Muscle layer of colon (tissue), 2 donors: Measurements from ENCODE around the gene MRC2.
A peak's percentile ranks its signal among the peaks of the same experiment; 100 is the strongest.

Experiments used
- H3K27ac ChIP-seq: one replicate; pipeline ENCODE4 v1.7.0; 2013; ENCODE audit warnings: low read depth, mild to moderate bottlenecking, low read length, moderate library complexity
- H3K27me3 ChIP-seq, 2 donors: one replicate each; pipeline ENCODE4 v1.7.0; 2013; ENCODE audit warnings: low read length in 2 of 2, mild to moderate bottlenecking in 2 of 2; ENCODE audit not compliant: insufficient read depth in 2 of 2, control insufficient read depth in 1 of 2
- H3K36me3 ChIP-seq: one replicate; pipeline ENCODE4 v1.7.0; 2013; ENCODE audit warnings: mild to moderate bottlenecking, low read length; ENCODE audit not compliant: insufficient read depth
- H3K4me1 ChIP-seq: one replicate; pipeline ENCODE4 v1.7.0; 2013; ENCODE audit warnings: mild to moderate bottlenecking, low read length; ENCODE audit not compliant: insufficient read depth
- H3K4me3 ChIP-seq, 2 donors: one replicate each; pipeline ENCODE4 v1.7.0; 2013; ENCODE audit warnings: low read length in 2 of 2, low read depth in 1 of 2, mild to moderate bottlenecking in 1 of 2, moderate library complexity in 1 of 2
- H3K9ac ChIP-seq: one replicate; pipeline ENCODE4 v1.7.0; 2013; ENCODE audit warnings: low read length
- H3K9me3 ChIP-seq: one replicate; pipeline ENCODE4 v1.7.0; 2013; ENCODE audit warnings: mild to moderate bottlenecking, low read length
- donor health status: abdominal sarcoma.
- donor health status: Adenocarcinoma of cecum.

Gene MRC2

DNA sequence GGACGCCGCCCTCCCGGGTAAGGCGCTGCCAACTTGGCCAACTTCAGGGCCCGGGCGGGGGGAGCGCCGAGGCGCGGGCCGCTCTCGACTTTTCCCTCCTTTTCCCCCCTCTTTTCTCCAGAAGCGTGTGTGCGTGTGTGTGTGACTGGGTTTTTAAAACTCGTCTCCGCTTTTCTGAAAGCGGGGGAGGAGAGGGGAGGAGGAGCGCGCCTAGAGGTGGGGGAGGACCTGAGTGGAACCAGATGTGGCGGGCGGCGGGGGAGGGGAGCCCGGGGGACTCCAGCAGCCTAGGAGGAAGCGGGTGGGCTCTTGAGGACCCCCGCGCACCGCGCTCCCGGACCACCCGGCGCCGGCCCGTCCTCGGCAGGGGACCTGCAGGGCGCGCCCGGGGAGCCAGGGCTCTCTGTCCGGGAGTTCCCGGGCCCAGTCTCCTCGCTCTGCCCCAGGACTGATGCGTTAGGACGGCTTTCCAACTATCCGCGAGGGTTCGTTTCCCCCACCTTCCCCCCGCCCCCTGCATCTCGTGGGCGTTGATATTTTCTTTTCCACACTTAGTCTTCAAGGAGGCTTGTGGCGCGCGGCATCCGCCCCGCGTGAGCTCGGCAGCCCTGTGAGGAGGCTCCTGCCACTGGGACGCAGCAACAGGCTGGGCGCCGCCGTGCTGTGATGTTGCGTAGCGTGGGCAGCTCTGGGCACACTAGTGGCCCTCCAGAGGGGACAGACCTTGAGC lies 599 bp downstream of the MRC2 start:
- H3K27me3 ChIP-seq = peaks cover 0 to 32% of the 10 kb centered on the region in 2 donors
- peaks cover 16% of the 10 kb centered on the region for H3K4me1 ChIP-seq
- H3K36me3 ChIP-seq = no peaks in the 10 kb centered on the region
- peak overlapping the region; percentile 48 for H3K27ac ChIP-seq
- no peaks in the 10 kb centered on the region for H3K9me3 ChIP-seq
- no peak overlapping the region for H3K9ac ChIP-seq
- H3K4me3 ChIP-seq = peak overlapping the region; percentile 21 to 50

DNA sequence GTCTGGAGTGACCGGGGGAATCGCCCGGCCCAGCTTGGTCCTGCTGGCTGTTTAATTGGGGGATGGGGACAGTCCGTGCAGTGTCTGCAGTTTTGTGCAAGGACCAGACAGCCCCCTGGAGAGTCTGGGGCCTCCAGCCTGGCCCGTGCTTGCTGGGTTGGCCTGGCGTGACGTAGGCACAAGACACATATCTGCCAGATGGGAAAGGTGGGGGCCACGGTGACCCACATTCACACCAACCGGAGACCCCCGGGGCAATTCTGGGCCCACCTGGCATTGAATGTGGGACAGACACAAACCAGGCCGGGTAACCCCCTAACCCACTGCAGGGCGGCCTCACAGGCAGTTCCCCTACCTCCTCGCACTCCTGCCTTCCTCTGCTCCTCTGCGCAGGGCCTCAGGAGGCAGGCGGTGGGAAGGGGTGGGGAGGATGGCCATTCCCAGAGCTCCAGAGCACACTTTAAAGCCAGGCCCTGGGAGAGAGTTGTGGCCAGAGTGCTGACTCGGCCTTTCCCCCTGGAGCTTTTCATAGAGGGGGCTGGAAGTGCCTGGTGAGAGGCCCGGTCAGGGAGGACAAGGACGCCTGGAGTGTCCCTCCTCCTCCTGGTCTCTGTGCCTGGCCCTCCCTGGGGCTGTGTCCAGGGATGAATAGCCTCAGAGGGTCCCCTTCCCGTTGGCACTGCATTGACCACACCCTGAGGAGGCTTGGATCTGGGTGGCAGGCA lies 1.5 kb downstream of the MRC2 start:
- H3K36me3 ChIP-seq = no peaks in the 10 kb centered on the region
- H3K27me3 ChIP-seq = peaks cover 0 to 32% of the 10 kb centered on the region in 2 donors
- H3K9ac ChIP-seq = no peak overlapping the region
- H3K4me1 ChIP-seq = peaks cover 16% of the 10 kb centered on the region
- H3K9me3 ChIP-seq = no peaks in the 10 kb centered on the region
- no peak overlapping the region for H3K27ac ChIP-seq
- H3K4me3 ChIP-seq = peak overlapping the region; percentile 21 to 50

DNA sequence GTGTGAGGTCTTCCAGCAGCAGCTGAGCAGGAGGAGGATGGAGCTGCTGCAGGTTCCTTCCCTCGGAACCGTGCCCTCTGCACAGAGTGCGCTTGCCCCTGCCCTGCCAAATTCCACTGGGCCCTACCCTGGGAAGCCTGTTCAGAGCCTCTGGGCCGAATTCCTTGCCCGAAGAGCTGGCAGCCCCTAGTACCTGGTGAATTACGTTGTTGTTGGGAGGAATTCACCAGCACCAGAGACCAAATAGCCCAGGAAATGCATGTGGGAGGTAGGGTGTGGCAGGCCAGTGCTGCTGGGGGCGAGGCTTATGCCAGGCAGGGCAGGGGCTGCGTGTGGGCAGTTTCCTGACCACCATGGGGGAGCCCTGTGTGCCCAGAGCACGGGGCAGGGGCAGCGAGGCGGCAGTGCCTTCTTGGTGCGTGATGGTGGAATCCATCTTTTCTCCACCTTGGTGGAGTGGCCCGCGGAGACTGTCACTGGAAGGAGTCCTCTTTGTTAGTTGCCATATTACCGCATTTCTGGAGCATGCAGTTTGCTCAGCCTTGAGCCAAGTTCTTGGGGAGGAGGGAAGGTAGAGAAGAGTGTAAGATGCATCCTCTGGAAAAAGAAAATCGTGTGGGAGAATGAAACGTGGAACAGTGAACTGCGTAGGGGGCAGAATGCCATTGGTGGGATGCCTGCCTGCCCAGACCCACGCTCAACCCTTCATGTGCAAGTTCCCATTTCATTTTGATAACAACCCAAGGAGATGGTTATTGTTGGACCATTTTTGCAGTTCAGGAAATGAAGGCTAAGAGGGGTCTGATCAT lies 2.3 kb downstream of the MRC2 start:
- Histone ChIP-seq H3K9me3 (no peaks in the 10 kb centered on the region), H3K9ac (no peak overlapping the region), H3K36me3 (no peaks in the 10 kb centered on the region), H3K27me3 (peaks cover 0 to 32% of the 10 kb centered on the region in 2 donors), H3K27ac (no peak overlapping the region), H3K4me3 (peak overlapping the region in 1 of 2 donors; percentile 50), H3K4me1 (peaks cover 16% of the 10 kb centered on the region)

DNA sequence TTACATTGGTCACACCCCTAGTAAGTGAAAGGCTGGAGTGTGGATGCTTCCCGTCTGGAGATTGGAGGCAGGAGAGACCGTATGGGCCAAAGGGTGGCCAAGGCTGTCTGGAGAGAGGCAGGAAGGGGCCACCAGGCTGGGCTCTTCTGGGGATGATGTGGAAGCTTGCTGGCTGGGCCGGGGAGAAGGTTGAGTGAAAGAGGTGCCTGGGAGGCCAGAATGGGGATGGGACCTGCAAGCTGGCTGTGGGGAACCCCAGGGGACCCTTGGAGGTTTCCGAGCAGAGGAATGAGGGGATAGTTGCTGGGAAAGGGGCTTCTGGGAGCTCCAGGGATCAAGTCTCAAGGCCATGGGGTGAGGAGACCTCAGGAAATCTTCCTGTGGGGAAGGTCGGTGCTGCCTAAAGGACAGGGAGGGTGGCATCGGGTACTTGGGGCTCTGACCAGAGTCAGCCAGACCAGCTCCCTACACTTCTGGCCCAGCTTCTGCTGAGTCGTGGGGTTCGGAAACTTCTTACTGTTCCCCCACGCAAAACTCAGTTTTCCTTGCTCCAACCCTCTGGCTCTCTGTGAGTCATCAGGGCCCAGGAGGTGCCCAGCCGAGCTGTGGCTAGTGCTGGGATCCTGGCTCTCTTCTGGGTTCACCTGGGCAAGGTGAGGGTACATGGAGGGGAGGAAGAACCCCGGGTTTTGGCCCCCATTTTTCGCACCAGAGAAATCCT lies 3.1 kb downstream of the MRC2 start:
- Histone ChIP-seq H3K9me3 (no peaks in the 10 kb centered on the region), H3K27ac (no peak overlapping the region), H3K27me3 (peaks cover 0 to 32% of the 10 kb centered on the region in 2 donors), H3K4me1 (peaks cover 16% of the 10 kb centered on the region), H3K4me3 (no peak overlapping the region), H3K36me3 (no peaks in the 10 kb centered on the region), H3K9ac (no peak overlapping the region)

DNA sequence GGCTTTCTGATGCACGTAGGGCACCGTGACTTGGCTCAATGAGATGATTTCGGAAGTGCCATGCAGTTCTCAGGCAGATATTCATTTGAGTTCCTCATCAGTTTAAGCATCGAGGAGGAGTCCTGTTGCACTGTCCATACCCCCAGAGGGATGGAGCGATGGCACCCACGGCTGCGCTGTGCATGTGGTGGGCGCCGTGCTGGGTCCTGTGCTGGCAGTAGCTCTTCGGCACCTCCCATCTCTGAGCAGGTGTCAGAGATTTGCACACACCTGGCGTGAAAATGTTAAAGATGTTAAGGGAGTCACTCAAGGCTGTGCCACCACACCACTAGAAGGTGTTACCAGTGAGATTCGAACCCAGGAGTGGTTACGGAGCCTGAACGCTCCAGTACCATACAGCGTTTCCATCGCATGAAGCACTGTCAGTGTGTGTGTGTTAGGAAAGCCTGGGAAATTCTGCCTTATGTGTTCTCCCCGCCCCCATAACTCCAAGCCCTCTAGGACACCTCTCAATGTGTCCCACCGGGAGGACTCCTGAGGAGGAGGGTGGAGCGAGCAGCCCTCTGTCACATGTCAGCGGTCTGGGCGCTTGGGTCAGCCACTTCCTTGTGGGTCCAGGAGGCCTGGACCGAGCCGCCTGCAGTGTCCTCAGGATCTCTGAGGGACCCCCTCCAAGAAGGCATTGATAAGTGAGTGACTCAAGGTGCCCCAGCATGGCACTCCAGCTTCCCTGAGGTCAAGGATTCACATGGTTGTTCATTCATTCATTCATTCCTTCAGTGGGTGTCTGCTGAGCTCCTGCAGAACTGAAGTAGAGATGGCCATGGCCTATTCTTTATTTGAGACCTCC lies 3.8 kb downstream of the MRC2 start:
- no peaks in the 10 kb centered on the region for H3K36me3 ChIP-seq
- peaks cover 12% of the 10 kb centered on the region for H3K4me1 ChIP-seq
- no peaks in the 10 kb centered on the region for H3K9me3 ChIP-seq
- H3K4me3 ChIP-seq = no peak overlapping the region
- no peak overlapping the region for H3K27ac ChIP-seq
- H3K9ac ChIP-seq = no peak overlapping the region
- peaks cover 0 to 32% of the 10 kb centered on the region in 2 donors for H3K27me3 ChIP-seq

- Histone ChIP-seq H3K27ac (no peak overlapping the region), H3K9ac (no peak overlapping the region), H3K4me3 (no peak overlapping the region), H3K27me3 (peaks cover 0 to 24% of the 10 kb centered on the region in 2 donors), H3K9me3 (no peaks in the 10 kb centered on the region), H3K36me3 (no peaks in the 10 kb centered on the region), H3K4me1 (peaks cover 12% of the 10 kb centered on the region)
Observed at GRCh38 chr17:62631936-62632924, 4.8 kb downstream of the MRC2 start.

- H3K36me3 ChIP-seq = no peaks in the 10 kb centered on the region
- H3K27me3 ChIP-seq = no peaks in the 10 kb centered on the region
- no peaks in the 10 kb centered on the region for H3K9me3 ChIP-seq
- no peaks in the 10 kb centered on the region for H3K4me1 ChIP-seq
- H3K27ac ChIP-seq = no peak overlapping the region
- no peak overlapping the region for H3K4me3 ChIP-seq
- H3K9ac ChIP-seq = no peak overlapping the region
Observed at GRCh38 chr17:62637809-62638208, 10.3 kb downstream of the MRC2 start.

GRCh38 chr17:62641153-62641552 lies 13.7 kb downstream of the MRC2 start:
- Histone ChIP-seq H3K4me3 (no peak overlapping the region), H3K9me3 (no peaks in the 10 kb centered on the region), H3K4me1 (no peaks in the 10 kb centered on the region), H3K27ac (no peak overlapping the region), H3K36me3 (no peaks in the 10 kb centered on the region), H3K9ac (no peak overlapping the region), H3K27me3 (no peaks in the 10 kb centered on the region)

DNA sequence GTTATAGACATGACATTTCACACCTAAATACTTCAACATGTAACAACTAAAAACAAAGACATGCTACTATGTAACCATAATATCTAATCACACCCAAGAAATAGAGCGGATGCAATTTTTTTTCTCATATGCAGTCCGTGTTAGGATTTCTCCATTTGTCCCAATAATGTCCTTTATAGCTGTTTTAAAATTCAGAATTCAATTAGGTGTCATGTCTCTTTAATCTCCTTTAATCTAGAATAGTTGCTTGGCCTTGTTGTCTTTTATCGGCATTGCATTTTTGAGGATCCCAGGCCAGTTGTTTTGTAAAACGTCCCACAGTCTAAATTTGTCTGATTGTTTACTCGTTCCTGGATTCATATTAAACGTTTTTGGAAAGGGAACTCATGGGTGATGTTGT lies 14.5 kb downstream of the MRC2 start:
- no peaks in the 10 kb centered on the region for H3K9me3 ChIP-seq
- H3K9ac ChIP-seq = no peak overlapping the region
- H3K27me3 ChIP-seq = no peaks in the 10 kb centered on the region
- no peak overlapping the region for H3K27ac ChIP-seq
- H3K36me3 ChIP-seq = no peaks in the 10 kb centered on the region
- H3K4me1 ChIP-seq = no peaks in the 10 kb centered on the region
- no peak overlapping the region for H3K4me3 ChIP-seq
